Activated T-helper 1 cell treated with anti-CD3 and anti-CD28 coated beads, Interleukin-12 subunit alpha, Interleukin-12 subunit beta, Interleukin-2, Interleukin-4 antibody, amounts not matched to agents 30 ng/mL and 10 ng/mL and 1 ng/mL, durations not matched to agents 14 hours and 24 hours and 36 hours (primary cell): Measurements from ENCODE around the gene LIN52. TPM values are rescaled to one million over a fixed set of nuclear protein-coding genes. Genes with fewer than 3 reads are reported as not detected.

Experiments used
- DNase-seq: peaks from one replicate; pipeline ENCODE4 v3.0.0; 2021; ENCODE audit warnings: low spot score
- H3K27ac Mint-ChIP-seq: one replicate; pipeline ENCODE4 v1.8.0; 2021; ENCODE audit warnings: mild to moderate bottlenecking, mixed read lengths
- H3K27me3 Mint-ChIP-seq: one replicate; pipeline ENCODE4 v1.8.0; 2022; ENCODE audit warnings: mild to moderate bottlenecking, moderate library complexity, mixed read lengths; ENCODE audit not compliant: insufficient read depth
- H3K36me3 Mint-ChIP-seq: one replicate; pipeline ENCODE4 v1.8.0; 2021; ENCODE audit warnings: low read depth, mixed read lengths
- H3K4me1 Mint-ChIP-seq: one replicate; pipeline ENCODE4 v1.8.0; 2021; ENCODE audit warnings: low read depth, mixed read lengths
- H3K4me3 Mint-ChIP-seq: one replicate; pipeline ENCODE4 v1.8.0; 2021; ENCODE audit warnings: mild to moderate bottlenecking, moderate library complexity, mixed read lengths
- H3K9me3 Mint-ChIP-seq: one replicate; pipeline ENCODE4 v1.8.0; 2021; ENCODE audit warnings: mixed read lengths
- intact Hi-C: fragments of 100-400 bp; cut with micrococcal nuclease; formaldehyde crosslinking; loops from one replicate; pipeline ENCODE4 v1.15.1; 2024
- total RNA-seq: library from RNA; stranded (reverse); gene quantifications from 2 replicates; pipeline ENCODE4 v1.2.3, GENCODE V29; 2022

The LIN52 gene
- total RNA-seq, 1 donor from 2014 or later: 17.2 TPM

GRCh38 chr14:74207943-74208342, 123.2 kb downstream of the LIN52 start:
- no peaks in the 10 kb centered on the region for H3K9me3 Mint-ChIP-seq
- no peaks in the 10 kb centered on the region for H3K4me1 Mint-ChIP-seq
- peaks cover 1% of the 10 kb centered on the region for H3K36me3 Mint-ChIP-seq
- H3K27me3 Mint-ChIP-seq: peaks cover 1% of the 10 kb centered on the region
- intact Hi-C loops: no loop called here
- no peak overlapping the region for H3K27ac Mint-ChIP-seq
- H3K4me3 Mint-ChIP-seq: no peak overlapping the region
- no peak for DNase-seq

- Mint-ChIP-seq H3K27ac (no peak overlapping the region), H3K27me3 (peaks cover 3% of the 10 kb centered on the region), H3K4me3 (no peak overlapping the region), H3K9me3 (no peaks in the 10 kb centered on the region), H3K4me1 (no peaks in the 10 kb centered on the region), H3K36me3 (peaks cover 1% of the 10 kb centered on the region)
- intact Hi-C loops: no loop called here
- no peak for DNase-seq
Observed at GRCh38 chr14:74208642-74209041, 123.9 kb downstream of the LIN52 start.

GRCh38 chr14:74211945-74212580, 127.3 kb downstream of the LIN52 start:
- Mint-ChIP-seq H3K27me3 (peaks cover 12% of the 10 kb centered on the region), H3K4me1 (no peaks in the 10 kb centered on the region), H3K36me3 (no peaks in the 10 kb centered on the region), H3K4me3 (no peak overlapping the region), H3K9me3 (no peaks in the 10 kb centered on the region), H3K27ac (no peak overlapping the region)
- DNase-seq: no peak
- intact Hi-C loops: no loop called here

GRCh38 chr14:74213907-74214803, 129.4 kb downstream of the LIN52 start:
- no peak for DNase-seq

GRCh38 chr14:74216671-74217070, 131.9 kb downstream of the LIN52 start:
- intact Hi-C loops: loop anchor here (1.0 kb wide), 2 partner anchors 35 to 105 kb away; no protein-coding TSS in a partner anchor
- no peak overlapping the region for H3K27ac Mint-ChIP-seq
- no peaks in the 10 kb centered on the region for H3K4me1 Mint-ChIP-seq
- DNase-seq: no peak
- no peaks in the 10 kb centered on the region for H3K9me3 Mint-ChIP-seq
- H3K27me3 Mint-ChIP-seq: peaks cover 29% of the 10 kb centered on the region
- H3K4me3 Mint-ChIP-seq: no peak overlapping the region
- H3K36me3 Mint-ChIP-seq: no peaks in the 10 kb centered on the region

More at GRCh38 chr14:74213907-74214803, 129.4 kb downstream of the LIN52 start:
- no peak overlapping the region for H3K27ac Mint-ChIP-seq
- H3K4me1 Mint-ChIP-seq: no peaks in the 10 kb centered on the region
- intact Hi-C loops: no loop called here
- no peaks in the 10 kb centered on the region for H3K9me3 Mint-ChIP-seq
- no peak overlapping the region for H3K4me3 Mint-ChIP-seq
- H3K27me3 Mint-ChIP-seq: peaks cover 25% of the 10 kb centered on the region
- H3K36me3 Mint-ChIP-seq: no peaks in the 10 kb centered on the region

- no peaks in the 10 kb centered on the region for H3K36me3 Mint-ChIP-seq
- no peaks in the 10 kb centered on the region for H3K9me3 Mint-ChIP-seq
- peak; percentile 63 for DNase-seq
- peaks cover 28% of the 10 kb centered on the region for H3K27me3 Mint-ChIP-seq
- intact Hi-C loops: loop anchor here (1.0 kb wide), 2 partner anchors 33 to 107 kb away; no protein-coding TSS in a partner anchor
- no peak overlapping the region for H3K4me3 Mint-ChIP-seq
- no peak overlapping the region for H3K27ac Mint-ChIP-seq
- no peaks in the 10 kb centered on the region for H3K4me1 Mint-ChIP-seq
Observed at GRCh38 chr14:74217672-74218448, 133.1 kb downstream of the LIN52 start.

- intact Hi-C loops: no loop called here
- Mint-ChIP-seq H3K27ac (no peak overlapping the region), H3K9me3 (no peaks in the 10 kb centered on the region), H3K4me3 (no peak overlapping the region), H3K36me3 (no peaks in the 10 kb centered on the region), H3K4me1 (no peaks in the 10 kb centered on the region), H3K27me3 (peaks cover 26% of the 10 kb centered on the region)
- no peak for DNase-seq
Observed at GRCh38 chr14:74218462-74218861, 133.7 kb downstream of the LIN52 start.

- Mint-ChIP-seq H3K4me1 (no peaks in the 10 kb centered on the region), H3K27ac (no peak overlapping the region), H3K36me3 (no peaks in the 10 kb centered on the region), H3K4me3 (no peak overlapping the region), H3K9me3 (no peaks in the 10 kb centered on the region), H3K27me3 (peaks cover 18% of the 10 kb centered on the region)
- intact Hi-C loops: no loop called here
- no peak for DNase-seq
Observed at GRCh38 chr14:74219277-74220205, 134.8 kb downstream of the LIN52 start.

- intact Hi-C loops: no loop called here
- DNase-seq: no peak
- Mint-ChIP-seq H3K27ac (no peak overlapping the region), H3K9me3 (no peaks in the 10 kb centered on the region), H3K27me3 (peaks cover 18% of the 10 kb centered on the region), H3K36me3 (no peaks in the 10 kb centered on the region), H3K4me1 (no peaks in the 10 kb centered on the region), H3K4me3 (no peak overlapping the region)
Observed at GRCh38 chr14:74220991-74221390, 136.2 kb downstream of the LIN52 start.

GRCh38 chr14:74221741-74222140, 137.0 kb downstream of the LIN52 start:
- no peak for DNase-seq
- H3K9me3 Mint-ChIP-seq: no peaks in the 10 kb centered on the region
- H3K4me1 Mint-ChIP-seq: no peaks in the 10 kb centered on the region
- no peak overlapping the region for H3K27ac Mint-ChIP-seq
- H3K27me3 Mint-ChIP-seq: peaks cover 16% of the 10 kb centered on the region
- intact Hi-C loops: no loop called here
- no peaks in the 10 kb centered on the region for H3K36me3 Mint-ChIP-seq
- H3K4me3 Mint-ChIP-seq: no peak overlapping the region

- H3K9me3 Mint-ChIP-seq: no peaks in the 10 kb centered on the region
- H3K27ac Mint-ChIP-seq: no peak overlapping the region
- peaks cover 16% of the 10 kb centered on the region for H3K27me3 Mint-ChIP-seq
- H3K4me3 Mint-ChIP-seq: no peak overlapping the region
- H3K4me1 Mint-ChIP-seq: no peaks in the 10 kb centered on the region
- intact Hi-C loops: no loop called here
- no peaks in the 10 kb centered on the region for H3K36me3 Mint-ChIP-seq
- no peak for DNase-seq
Observed at GRCh38 chr14:74223016-74223415, 138.3 kb downstream of the LIN52 start.

- peaks cover 43% of the 10 kb centered on the region for H3K27me3 Mint-ChIP-seq
- no peak overlapping the region for H3K4me3 Mint-ChIP-seq
- intact Hi-C loops: no loop called here
- no peaks in the 10 kb centered on the region for H3K4me1 Mint-ChIP-seq
- no peak for DNase-seq
- H3K9me3 Mint-ChIP-seq: peaks cover 3% of the 10 kb centered on the region
- no peak overlapping the region for H3K27ac Mint-ChIP-seq
- H3K36me3 Mint-ChIP-seq: no peaks in the 10 kb centered on the region
Observed at GRCh38 chr14:74231784-74232183, 147.0 kb downstream of the LIN52 start.
